ENCODE measurements around the gene RBPJL. TPM values are rescaled to one million over a fixed set of nuclear protein-coding genes. Genes with fewer than 3 reads are reported as not detected.

RBPJL gene
- total RNA-seq, 1 experiment from 2014 or later, result not detected

- TF ChIP-seq, protein P1, sequence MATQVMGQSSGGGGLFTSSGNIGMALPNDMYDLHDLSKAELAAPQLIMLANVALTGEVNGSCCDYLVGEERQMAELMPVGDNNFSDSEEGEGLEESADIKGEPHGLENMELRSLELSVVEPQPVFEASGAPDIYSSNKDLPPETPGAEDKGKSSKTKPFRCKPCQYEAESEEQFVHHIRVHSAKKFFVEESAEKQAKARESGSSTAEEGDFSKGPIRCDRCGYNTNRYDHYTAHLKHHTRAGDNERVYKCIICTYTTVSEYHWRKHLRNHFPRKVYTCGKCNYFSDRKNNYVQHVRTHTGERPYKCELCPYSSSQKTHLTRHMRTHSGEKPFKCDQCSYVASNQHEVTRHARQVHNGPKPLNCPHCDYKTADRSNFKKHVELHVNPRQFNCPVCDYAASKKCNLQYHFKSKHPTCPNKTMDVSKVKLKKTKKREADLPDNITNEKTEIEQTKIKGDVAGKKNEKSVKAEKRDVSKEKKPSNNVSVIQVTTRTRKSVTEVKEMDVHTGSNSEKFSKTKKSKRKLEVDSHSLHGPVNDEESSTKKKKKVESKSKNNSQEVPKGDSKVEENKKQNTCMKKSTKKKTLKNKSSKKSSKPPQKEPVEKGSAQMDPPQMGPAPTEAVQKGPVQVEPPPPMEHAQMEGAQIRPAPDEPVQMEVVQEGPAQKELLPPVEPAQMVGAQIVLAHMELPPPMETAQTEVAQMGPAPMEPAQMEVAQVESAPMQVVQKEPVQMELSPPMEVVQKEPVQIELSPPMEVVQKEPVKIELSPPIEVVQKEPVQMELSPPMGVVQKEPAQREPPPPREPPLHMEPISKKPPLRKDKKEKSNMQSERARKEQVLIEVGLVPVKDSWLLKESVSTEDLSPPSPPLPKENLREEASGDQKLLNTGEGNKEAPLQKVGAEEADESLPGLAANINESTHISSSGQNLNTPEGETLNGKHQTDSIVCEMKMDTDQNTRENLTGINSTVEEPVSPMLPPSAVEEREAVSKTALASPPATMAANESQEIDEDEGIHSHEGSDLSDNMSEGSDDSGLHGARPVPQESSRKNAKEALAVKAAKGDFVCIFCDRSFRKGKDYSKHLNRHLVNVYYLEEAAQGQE (IDR thresholded peaks at IDR 0.05; ENCODE audit: low read depth), result no peak
- peak; percentile 80 for TF ChIP-seq RAD21 (IDR thresholded peaks at IDR 0.05; ENCODE audit: low read depth)
- peak; percentile 54 for TF ChIP-seq TCF7L2 (IDR thresholded peaks at IDR 0.05; ENCODE audit: borderline replicate concordance, extremely low read depth, insufficient read depth, insufficient read length)
- peak; percentile 42; the same call in 1 of the 2 replicates for TF ChIP-seq ZFX (IDR thresholded peaks at IDR 0.05)
- TF ChIP-seq POLR2A (IDR thresholded peaks at IDR 0.05; ENCODE audit: borderline replicate concordance, extremely low read depth, insufficient read depth, insufficient read length), result peak; percentile 76
- TF ChIP-seq POLR2AphosphoS5 (IDR thresholded peaks at IDR 0.05; ENCODE audit: low read depth, low read length), result peak; percentile 61
- TF ChIP-seq EZH2 (IDR thresholded peaks at IDR 0.05), result no peak
- TF ChIP-seq, protein P2, sequence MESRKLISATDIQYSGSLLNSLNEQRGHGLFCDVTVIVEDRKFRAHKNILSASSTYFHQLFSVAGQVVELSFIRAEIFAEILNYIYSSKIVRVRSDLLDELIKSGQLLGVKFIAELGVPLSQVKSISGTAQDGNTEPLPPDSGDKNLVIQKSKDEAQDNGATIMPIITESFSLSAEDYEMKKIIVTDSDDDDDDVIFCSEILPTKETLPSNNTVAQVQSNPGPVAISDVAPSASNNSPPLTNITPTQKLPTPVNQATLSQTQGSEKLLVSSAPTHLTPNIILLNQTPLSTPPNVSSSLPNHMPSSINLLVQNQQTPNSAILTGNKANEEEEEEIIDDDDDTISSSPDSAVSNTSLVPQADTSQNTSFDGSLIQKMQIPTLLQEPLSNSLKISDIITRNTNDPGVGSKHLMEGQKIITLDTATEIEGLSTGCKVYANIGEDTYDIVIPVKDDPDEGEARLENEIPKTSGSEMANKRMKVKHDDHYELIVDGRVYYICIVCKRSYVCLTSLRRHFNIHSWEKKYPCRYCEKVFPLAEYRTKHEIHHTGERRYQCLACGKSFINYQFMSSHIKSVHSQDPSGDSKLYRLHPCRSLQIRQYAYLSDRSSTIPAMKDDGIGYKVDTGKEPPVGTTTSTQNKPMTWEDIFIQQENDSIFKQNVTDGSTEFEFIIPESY (IDR thresholded peaks at IDR 0.05; ENCODE audit: extremely low read depth, insufficient replicate concordance, low read length), result no peak
- no peak for TF ChIP-seq EZH2phosphoT487 (IDR thresholded peaks at IDR 0.05; ENCODE audit: borderline replicate concordance)
- no peak for TF ChIP-seq ATF3 (IDR thresholded peaks at IDR 0.05)
- no peak for TF ChIP-seq SRF (IDR thresholded peaks at IDR 0.05; ENCODE audit: low read depth)
- TF ChIP-seq, protein P3, sequence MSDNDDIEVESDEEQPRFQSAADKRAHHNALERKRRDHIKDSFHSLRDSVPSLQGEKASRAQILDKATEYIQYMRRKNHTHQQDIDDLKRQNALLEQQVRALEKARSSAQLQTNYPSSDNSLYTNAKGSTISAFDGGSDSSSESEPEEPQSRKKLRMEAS (IDR thresholded peaks at IDR 0.05), result peak; percentile 68; the same call in 1 of the 2 replicates
- no peak for TF ChIP-seq CEBPB (IDR thresholded peaks at IDR 0.05; ENCODE audit: low read depth)
Measured at GRCh38 chr20:45362804-45363610, 56.4 kb downstream of the RBPJL start, which contains the start of gene SYS1 (continued).
